ENCODE results near the gene SGSM2.

Gene SGSM2

GRCh38 chr17:2366747-2367494 lies 29.6 kb downstream of the SGSM2 start:
- TF ChIP-seq, protein P1, sequence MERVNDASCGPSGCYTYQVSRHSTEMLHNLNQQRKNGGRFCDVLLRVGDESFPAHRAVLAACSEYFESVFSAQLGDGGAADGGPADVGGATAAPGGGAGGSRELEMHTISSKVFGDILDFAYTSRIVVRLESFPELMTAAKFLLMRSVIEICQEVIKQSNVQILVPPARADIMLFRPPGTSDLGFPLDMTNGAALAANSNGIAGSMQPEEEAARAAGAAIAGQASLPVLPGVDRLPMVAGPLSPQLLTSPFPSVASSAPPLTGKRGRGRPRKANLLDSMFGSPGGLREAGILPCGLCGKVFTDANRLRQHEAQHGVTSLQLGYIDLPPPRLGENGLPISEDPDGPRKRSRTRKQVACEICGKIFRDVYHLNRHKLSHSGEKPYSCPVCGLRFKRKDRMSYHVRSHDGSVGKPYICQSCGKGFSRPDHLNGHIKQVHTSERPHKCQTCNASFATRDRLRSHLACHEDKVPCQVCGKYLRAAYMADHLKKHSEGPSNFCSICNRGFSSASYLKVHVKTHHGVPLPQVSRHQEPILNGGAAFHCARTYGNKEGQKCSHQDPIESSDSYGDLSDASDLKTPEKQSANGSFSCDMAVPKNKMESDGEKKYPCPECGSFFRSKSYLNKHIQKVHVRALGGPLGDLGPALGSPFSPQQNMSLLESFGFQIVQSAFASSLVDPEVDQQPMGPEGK (CRISPR knock-in tag; IDR thresholded peaks at IDR 0.05; ENCODE audit: borderline replicate concordance), result no peak
- TF ChIP-seq CREB5 (CRISPR knock-in tag; IDR thresholded peaks at IDR 0.05; ENCODE audit: low read depth) (no peak), TOX (CRISPR knock-in tag; IDR thresholded peaks at IDR 0.05; ENCODE audit: borderline replicate concordance) (no peak), GLIS3 (CRISPR knock-in tag; IDR thresholded peaks at IDR 0.05) (no peak), SNAI2 (CRISPR knock-in tag; IDR thresholded peaks at IDR 0.05) (no peak), ESRRG (CRISPR knock-in tag; IDR thresholded peaks at IDR 0.05) (no peak), TCF4 (CRISPR knock-in tag; IDR thresholded peaks at IDR 0.05; ENCODE audit: borderline replicate concordance) (no peak), ZNF8 (CRISPR knock-in tag; IDR thresholded peaks at IDR 0.05) (no peak), BACH2 (CRISPR knock-in tag; IDR thresholded peaks at IDR 0.05; ENCODE audit: borderline replicate concordance) (no peak), PPARA (CRISPR knock-in tag; IDR thresholded peaks at IDR 0.05; ENCODE audit: borderline replicate concordance) (no peak), ISL1 (CRISPR knock-in tag; IDR thresholded peaks at IDR 0.05) (no peak), OSR1 (CRISPR knock-in tag; IDR thresholded peaks at IDR 0.05) (no peak), ZNF70 (CRISPR knock-in tag; IDR thresholded peaks at IDR 0.05) (no peak)
- ATAC-seq, result no peak

- TF ChIP-seq RARB (CRISPR knock-in tag; IDR thresholded peaks at IDR 0.05), result no peak
- TF ChIP-seq TCF4 (CRISPR knock-in tag; IDR thresholded peaks at IDR 0.05; ENCODE audit: borderline replicate concordance), result no peak
- no peak for TF ChIP-seq CSDC2 (CRISPR knock-in tag; IDR thresholded peaks at IDR 0.05)
- TF ChIP-seq BACH2 (CRISPR knock-in tag; IDR thresholded peaks at IDR 0.05; ENCODE audit: borderline replicate concordance), result no peak
- no peak for TF ChIP-seq TOX (CRISPR knock-in tag; IDR thresholded peaks at IDR 0.05; ENCODE audit: borderline replicate concordance)
- no peak for TF ChIP-seq CREB5 (CRISPR knock-in tag; IDR thresholded peaks at IDR 0.05; ENCODE audit: low read depth)
- TF ChIP-seq ZNF565 (CRISPR knock-in tag; conservative IDR thresholded peaks at IDR 0.05; ENCODE audit: low read depth), result no peak
- no peak for TF ChIP-seq ZFP3 (CRISPR knock-in tag; IDR thresholded peaks at IDR 0.05)
- no peak for TF ChIP-seq GLIS3 (CRISPR knock-in tag; IDR thresholded peaks at IDR 0.05)
- no peak for TF ChIP-seq CSRNP3 (CRISPR knock-in tag; IDR thresholded peaks at IDR 0.05)
- TF ChIP-seq ZNF8 (CRISPR knock-in tag; IDR thresholded peaks at IDR 0.05), result no peak
- TF ChIP-seq ZFP30 (CRISPR knock-in tag; IDR thresholded peaks at IDR 0.05), result no peak
- TF ChIP-seq ISL1 (CRISPR knock-in tag; IDR thresholded peaks at IDR 0.05), result no peak
- TF ChIP-seq ZC3H10 (CRISPR knock-in tag; IDR thresholded peaks at IDR 0.05), result no peak
- no peak for TF ChIP-seq SNAI2 (CRISPR knock-in tag; IDR thresholded peaks at IDR 0.05)
- no peak for TF ChIP-seq OSR1 (CRISPR knock-in tag; IDR thresholded peaks at IDR 0.05)
- no peak for TF ChIP-seq ZNF70 (CRISPR knock-in tag; IDR thresholded peaks at IDR 0.05)
- ATAC-seq, result no peak
Measured at GRCh38 chr17:2368359-2368758, 31.1 kb downstream of the SGSM2 start.

DNA sequence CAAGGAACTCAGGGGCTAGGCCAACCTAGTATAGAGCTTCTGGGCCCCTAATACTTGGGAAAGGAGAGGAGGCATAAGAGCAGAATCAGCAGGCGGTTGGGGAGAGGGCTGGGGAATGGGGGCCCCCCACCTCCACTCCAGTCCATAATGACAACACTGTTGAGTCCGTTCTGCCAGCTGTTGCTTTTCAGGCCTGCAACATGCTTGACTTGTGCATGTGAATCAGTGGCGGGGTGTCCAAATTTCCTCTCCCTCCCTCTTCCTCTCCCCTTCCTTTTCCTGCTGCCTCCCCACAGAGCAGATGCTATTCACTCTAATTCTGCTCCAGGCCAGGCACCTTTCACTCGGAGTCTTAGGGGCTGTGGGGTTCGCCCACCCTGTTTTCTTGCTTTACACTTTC lies 31.7 kb downstream of the SGSM2 start:
- no peak for ATAC-seq
- TF ChIP-seq, protein P2, sequence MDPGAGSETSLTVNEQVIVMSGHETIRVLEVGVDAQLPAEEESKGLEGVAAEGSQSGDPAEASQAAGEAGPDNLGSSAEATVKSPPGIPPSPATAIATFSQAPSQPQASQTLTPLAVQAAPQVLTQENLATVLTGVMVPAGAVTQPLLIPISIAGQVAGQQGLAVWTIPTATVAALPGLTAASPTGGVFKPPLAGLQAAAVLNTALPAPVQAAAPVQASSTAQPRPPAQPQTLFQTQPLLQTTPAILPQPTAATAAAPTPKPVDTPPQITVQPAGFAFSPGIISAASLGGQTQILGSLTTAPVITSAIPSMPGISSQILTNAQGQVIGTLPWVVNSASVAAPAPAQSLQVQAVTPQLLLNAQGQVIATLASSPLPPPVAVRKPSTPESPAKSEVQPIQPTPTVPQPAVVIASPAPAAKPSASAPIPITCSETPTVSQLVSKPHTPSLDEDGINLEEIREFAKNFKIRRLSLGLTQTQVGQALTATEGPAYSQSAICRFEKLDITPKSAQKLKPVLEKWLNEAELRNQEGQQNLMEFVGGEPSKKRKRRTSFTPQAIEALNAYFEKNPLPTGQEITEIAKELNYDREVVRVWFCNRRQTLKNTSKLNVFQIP (CRISPR knock-in tag; IDR thresholded peaks at IDR 0.05; ENCODE audit: borderline replicate concordance, low read depth), result no peak
- TF ChIP-seq SNAI2 (CRISPR knock-in tag; IDR thresholded peaks at IDR 0.05), result no peak
- no peak for TF ChIP-seq ESRRG (CRISPR knock-in tag; IDR thresholded peaks at IDR 0.05)
- TF ChIP-seq CREB5 (CRISPR knock-in tag; IDR thresholded peaks at IDR 0.05; ENCODE audit: low read depth), result no peak
- no peak for TF ChIP-seq ZNF565 (CRISPR knock-in tag; conservative IDR thresholded peaks at IDR 0.05; ENCODE audit: low read depth)
- TF ChIP-seq OSR1 (CRISPR knock-in tag; IDR thresholded peaks at IDR 0.05), result no peak
- no peak for TF ChIP-seq BACH2 (CRISPR knock-in tag; IDR thresholded peaks at IDR 0.05; ENCODE audit: borderline replicate concordance)
